Measurements from ENCODE around the gene CEP120.

GRCh38 chr5:123454259-123454911 lies 31.2 kb upstream of the CEP120 start:
- no peak for TF ChIP-seq STAT1 (IDR thresholded peaks at IDR 0.05; ENCODE audit: unreplicated experiment)
- TF ChIP-seq CTCF (conservative IDR thresholded peaks at IDR 0.05; ENCODE audit: low read depth in 2 of 2): no peak
- TF ChIP-seq REST (IDR thresholded peaks at IDR 0.05; ENCODE audit: unreplicated experiment): no peak

All from GM23338 (cell line).